Activated CD4-positive, CD25-positive, alpha-beta regulatory T cell treated with anti-CD3 and anti-CD28 coated beads, Interleukin-2, amount 50 U/mL, for 72 hours (primary cell): Measurements from ENCODE around the gene RFC5.
"Not testable (repeated sequence)": the region's sequence is repeated elsewhere in the genome, so short reads cannot be mapped to it uniquely, and the experiment has no call there.

Experiments used
- DNase-seq: peaks from one replicate; pipeline ENCODE4 v3.0.0; 2021

Gene RFC5

DNA sequence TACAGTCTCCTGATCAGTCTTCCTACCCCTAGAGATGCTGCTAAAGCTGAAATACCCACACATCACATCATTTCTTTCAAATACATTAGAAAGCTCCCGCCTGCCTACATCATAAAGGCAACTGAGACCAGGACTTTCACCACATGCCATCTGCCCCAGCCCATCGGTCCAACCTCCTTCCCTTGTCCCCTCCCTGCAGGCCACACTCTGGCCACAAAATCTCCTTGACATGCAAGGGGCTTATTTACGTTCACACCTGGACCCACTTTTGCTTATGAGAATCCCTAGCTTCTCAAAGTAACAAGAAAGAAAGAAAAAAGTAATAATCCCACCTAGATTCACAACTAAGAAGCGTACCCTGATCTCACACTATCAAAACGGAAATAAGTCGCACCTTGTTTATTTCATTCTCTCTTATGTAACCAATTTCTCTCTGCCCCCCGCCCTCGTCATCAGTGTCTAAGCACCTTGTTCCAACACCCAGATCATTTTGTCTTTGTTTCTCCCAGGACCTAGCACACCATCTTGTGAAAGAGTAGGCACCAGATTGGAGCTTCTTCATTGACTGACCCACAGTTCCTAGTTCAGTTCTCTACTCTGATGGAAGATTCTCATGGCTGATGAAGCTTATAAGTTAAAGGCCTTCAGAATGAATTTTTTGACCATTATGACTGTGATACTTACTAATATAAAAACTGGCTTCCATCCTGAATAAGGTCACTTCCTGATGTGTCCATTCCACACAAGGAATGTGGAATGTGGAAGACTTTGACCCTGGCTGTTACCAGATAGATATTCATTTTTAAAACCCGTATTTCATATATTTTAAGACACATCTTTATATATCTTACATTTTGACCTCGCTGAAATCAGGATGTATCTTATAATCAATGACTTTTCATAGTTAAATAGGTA lies 36.8 kb downstream of the RFC5 start:
- DNase-seq: no peak

- peak; percentile 55 for DNase-seq
Observed at GRCh38 chr12:118055144-118055557, 38.6 kb downstream of the RFC5 start.

- no peak for DNase-seq
Observed at GRCh38 chr12:118055865-118056773, 39.6 kb downstream of the RFC5 start.

GRCh38 chr12:118058227-118058626 lies 41.7 kb downstream of the RFC5 start:
- no peak for DNase-seq

- DNase-seq: no peak
Observed at GRCh38 chr12:118058881-118059280, 42.4 kb downstream of the RFC5 start.

- no peak for DNase-seq
Observed at GRCh38 chr12:118059341-118060191, 43.1 kb downstream of the RFC5 start.

- peak; percentile 55 for DNase-seq
Observed at GRCh38 chr12:118060301-118061010, 44.0 kb downstream of the RFC5 start.

- DNase-seq: peak; percentile 68
Observed at GRCh38 chr12:118061011-118061872, 44.7 kb downstream of the RFC5 start, which contains the start of gene WSB2. Gene WSB2 (minus strand): TSS chr12:118061179. CDS start chr12:118061048, 131 bp downstream.

DNA sequence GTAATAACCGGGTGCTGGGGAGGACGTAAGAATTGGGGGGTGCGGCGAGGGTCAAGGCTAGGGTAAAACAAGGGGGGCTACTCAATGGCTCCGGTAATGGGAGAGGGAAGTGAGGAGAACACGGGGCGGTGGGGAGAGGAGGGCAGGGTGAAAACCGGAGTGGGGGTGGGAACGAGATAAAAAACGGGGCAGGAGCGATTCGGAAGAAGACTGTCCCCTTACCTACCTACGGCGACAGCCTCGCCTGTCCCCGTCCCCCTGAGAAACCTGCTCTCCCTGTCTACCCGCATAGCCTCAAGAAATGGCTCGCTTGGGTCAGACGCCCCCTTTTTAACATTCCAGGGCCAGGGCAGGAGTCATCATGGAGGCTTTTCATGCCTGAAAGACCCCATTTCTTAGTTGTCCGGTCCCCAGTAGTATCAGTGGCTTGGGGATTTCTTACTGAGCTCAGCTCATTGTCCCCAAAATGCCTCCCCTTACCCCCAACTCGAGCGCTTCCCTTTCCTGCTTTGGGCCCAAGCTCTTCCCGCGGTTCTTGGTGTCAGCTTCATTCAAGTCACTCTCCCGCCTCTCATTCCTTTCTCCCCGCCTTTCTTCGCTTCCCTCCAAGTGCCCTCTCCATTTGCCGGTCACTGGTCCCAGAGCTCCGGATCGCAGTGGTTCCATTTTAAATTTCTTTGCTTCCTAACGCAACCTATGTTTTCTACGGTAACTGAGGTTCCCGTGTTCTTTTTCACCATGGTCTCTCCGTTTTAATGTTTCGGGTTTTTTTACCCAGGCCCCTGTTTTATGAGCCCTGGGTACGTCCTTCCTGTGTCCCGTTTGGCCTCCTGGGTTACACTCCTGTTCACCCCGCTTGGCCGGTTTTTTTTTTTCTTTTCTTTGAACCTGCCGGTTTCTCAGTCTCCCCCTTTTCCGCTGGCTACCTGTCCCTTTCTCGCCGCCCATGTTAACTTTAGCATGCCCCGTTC lies 45.7 kb downstream of the RFC5 start:
- DNase-seq: peak; percentile 35

- no peak for DNase-seq
Observed at GRCh38 chr12:118063576-118064391, 47.3 kb downstream of the RFC5 start.

- DNase-seq: no peak
Observed at GRCh38 chr12:118064608-118065007, 48.1 kb downstream of the RFC5 start.

DNA sequence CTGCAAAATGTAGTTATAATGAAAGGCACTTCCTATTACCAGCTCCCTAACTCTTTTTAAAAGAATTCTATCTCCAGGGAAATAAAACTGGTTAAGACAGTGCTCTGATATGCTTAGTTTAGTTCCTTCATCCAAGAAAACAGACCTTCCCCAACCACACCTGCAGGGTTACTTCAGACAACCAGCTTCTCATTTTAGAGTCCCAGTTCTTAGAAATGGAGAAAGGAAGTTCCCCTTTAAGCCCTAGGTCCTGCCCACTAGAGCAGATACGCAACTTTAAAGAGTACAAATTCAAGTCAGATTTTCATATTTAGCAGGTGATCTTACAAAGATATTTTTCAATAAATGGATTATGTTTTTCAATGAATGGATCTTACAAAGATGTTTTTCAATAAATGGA lies 48.9 kb downstream of the RFC5 start:
- no peak for DNase-seq

- DNase-seq: no peak
Observed at GRCh38 chr12:118068445-118068844, 51.9 kb downstream of the RFC5 start.

- DNase-seq: no peak
Observed at GRCh38 chr12:118070650-118071049, 54.1 kb downstream of the RFC5 start.

DNA sequence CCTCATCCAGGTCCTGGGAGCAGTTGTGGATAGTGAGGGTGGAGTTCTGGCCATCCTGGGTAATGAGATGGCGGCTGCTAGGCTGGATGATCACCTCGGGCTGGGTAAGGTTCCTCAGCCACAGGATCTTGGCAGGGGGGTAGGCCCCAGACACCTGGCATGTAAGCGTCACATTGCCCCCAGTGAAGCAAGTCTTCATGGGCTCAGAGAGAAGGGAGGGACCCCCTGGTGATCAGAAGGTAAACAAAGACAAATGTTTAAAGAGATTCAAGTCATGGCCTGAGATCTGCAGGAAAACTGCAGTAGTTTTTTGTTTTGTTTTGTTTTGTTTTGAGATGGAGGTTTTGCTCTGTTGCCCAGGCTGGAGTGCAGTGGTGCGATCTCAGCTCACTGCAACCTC lies 57.3 kb downstream of the RFC5 start:
- DNase-seq: no peak

GRCh38 chr12:118081521-118081920 lies 65.0 kb downstream of the RFC5 start:
- not testable (repeated sequence) for DNase-seq
